OCI-LY7 (cell line): ENCODE results near the gene PIP. TPM values are rescaled to one million over a fixed set of nuclear protein-coding genes. Genes with fewer than 3 reads are reported as not detected.
"Not testable (repeated sequence)": the region's sequence is repeated elsewhere in the genome, so short reads cannot be mapped to it uniquely, and the experiment has no call there.

Experiments used
- BruUV-seq: library from RNA; stranded (reverse); fragments of 400-500 nt; replicated peaks from 2 replicates; lab custom pipeline; 2021; lab: Mats Ljungman, UMichigan
- CTCF ChIA-PET: fragments of 300-600 bp; sonication (Branson Sonifier 250); formaldehyde crosslinking; loops from one replicate; lab custom pipeline; 2022; ENCODE audit warnings: antibody characterized with exemption; ENCODE audit not compliant: unreplicated experiment; lab: Charles Lee
- POLR2A ChIA-PET: fragments of 300-600 bp; sonication (Branson Sonifier 250); formaldehyde crosslinking; loops from one replicate; lab custom pipeline; 2022; ENCODE audit warnings: antibody characterized with exemption; lab: Charles Lee
- DNase-seq: peaks from one replicate; pipeline ENCODE4 v3.0.0-alpha.2; 2015; ENCODE audit warnings: low spot score
- H2AFZ ChIP-seq: fragments of 200-600 bp; sonication (generic), shearing (Covaris generic); 2 replicates; pipeline ENCODE4 v1.6.1; 2014; ENCODE audit warnings: mild to moderate bottlenecking, antibody characterized with exemption, low read length, moderate library complexity
- H3K27ac ChIP-seq: fragments of 200-600 bp; sonication (generic); 2 replicates; pipeline ENCODE4 v1.5.1; 2014; ENCODE audit warnings: mixed run types, low read depth, mild to moderate bottlenecking, moderate library complexity, low read length, inconsistent platforms; ENCODE audit not compliant: poor library complexity, severe bottlenecking
- H3K36me3 ChIP-seq: fragments of 200-600 bp; sonication (generic); 2 replicates; pipeline ENCODE4 v1.6.1; 2014; ENCODE audit warnings: mild to moderate bottlenecking, antibody characterized with exemption, low read length, moderate library complexity, mixed read lengths; ENCODE audit not compliant: insufficient read depth
- H3K4me1 ChIP-seq: fragments of 200-600 bp; sonication (generic); 2 replicates; pipeline ENCODE4 v1.5.1; 2014; ENCODE audit warnings: mild to moderate bottlenecking, low read length; ENCODE audit not compliant: insufficient read depth, poor library complexity, severe bottlenecking
- H3K4me2 ChIP-seq: fragments of 200-600 bp; sonication (generic); 2 replicates; pipeline ENCODE4 v1.6.1; 2014; ENCODE audit warnings: mild to moderate bottlenecking, low read length
- H3K4me3 ChIP-seq: fragments of 200-600 bp; sonication (generic); 2 replicates; pipeline ENCODE4 v1.5.1; 2014; ENCODE audit warnings: mild to moderate bottlenecking, low read depth, low read length; ENCODE audit not compliant: poor library complexity, severe bottlenecking
- H3K79me2 ChIP-seq: fragments of 200-600 bp; sonication (generic); 2 replicates; pipeline ENCODE4 v1.6.1; 2016; ENCODE audit warnings: low read depth, mild to moderate bottlenecking, low read length, moderate library complexity, mixed read lengths; ENCODE audit not compliant: insufficient read depth
- H3K9me2 ChIP-seq: fragments of 200-600 bp; sonication (generic); 2 replicates; pipeline ENCODE4 v1.6.1; 2016; ENCODE audit warnings: mild to moderate bottlenecking, low read length, mixed read lengths; ENCODE audit not compliant: insufficient read depth
- H3K9me3 ChIP-seq: fragments of 200-600 bp; sonication (generic); 2 replicates; pipeline ENCODE4 v1.6.1; 2014; ENCODE audit warnings: mild to moderate bottlenecking, mixed run types, low read length, mixed read lengths
- H4K20me1 ChIP-seq: fragments of 200-600 bp; sonication (generic); 2 replicates; pipeline ENCODE4 v1.6.1; 2014; ENCODE audit warnings: mild to moderate bottlenecking, antibody characterized with exemption, low read length, moderate library complexity, mixed read lengths; ENCODE audit not compliant: insufficient read depth
- EZH2phosphoT487 ChIP-seq: fragments of 200-600 bp; sonication (generic); IDR thresholded peaks from 2 replicates; pipeline ENCODE4 v1.6.1; 2018; ENCODE audit warnings: low read depth, borderline replicate concordance, mild to moderate bottlenecking, mixed run types, antibody characterized with exemption, low read length, moderate library complexity, mixed read lengths
- intact Hi-C: fragments of 100-400 bp; cut with micrococcal nuclease; formaldehyde crosslinking; loops from one replicate; pipeline ENCODE4 v1.10.0; 2022; ENCODE audit not compliant: unreplicated experiment
- total RNA-seq, 2 experiments: library from RNA; depleted of rRNA in 1 of 2; stranded (reverse); fragments of >200 nt in 1 of 2; shearing (Covaris generic) in 1 of 2; gene quantifications; 2 replicates each; pipeline ENCODE4 v1.2.3, GENCODE V29; 2014 to 2022
- TF ChIP-seq, protein P1 (sequence below): fragments of 200-600 bp; sonication (generic); conservative IDR thresholded peaks from 2 replicates; pipeline ENCODE4 v1.5.1; 2014; ENCODE audit warnings: mild to moderate bottlenecking, antibody characterized with exemption, low read length, moderate library complexity, mixed read lengths

Gene PIP
- total RNA-seq, 2 experiments from 2014 or later: not detected

DNA sequence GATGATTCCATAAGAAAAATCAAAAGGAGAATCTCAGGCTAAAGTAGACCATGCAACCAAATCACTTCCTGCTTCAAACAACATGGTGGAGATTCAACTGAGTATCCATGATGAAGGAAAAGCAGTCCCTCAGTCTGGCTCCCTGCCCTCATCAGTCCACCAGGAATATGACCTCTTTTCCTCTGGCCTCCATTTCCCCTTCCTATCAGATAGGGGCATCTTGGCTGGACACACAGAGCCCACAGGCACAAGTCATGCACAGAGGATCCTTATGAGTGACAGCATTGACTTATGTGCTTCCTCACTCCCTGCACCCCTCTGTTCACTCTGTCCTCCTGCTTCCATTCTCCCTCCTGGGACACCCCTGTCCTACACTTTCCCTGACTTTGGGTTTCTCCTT is 16.8 kb downstream of the PIP start:
- Histone ChIP-seq H3K27ac (no peak overlapping the region), H3K9me2 (no peaks in the 10 kb centered on the region), H3K4me2 (no peak overlapping the region), H3K36me3 (no peaks in the 10 kb centered on the region), H3K4me3 (no peak overlapping the region), H3K4me1 (no peaks in the 10 kb centered on the region), H3K9me3 (no peaks in the 10 kb centered on the region), H4K20me1 (no peaks in the 10 kb centered on the region), H2AFZ (no peak overlapping the region), H3K79me2 (no peaks in the 10 kb centered on the region)
- ChIA-PET POLR2A (no interaction called here), CTCF (no interaction called here)
- no peak for TF ChIP-seq EZH2phosphoT487
- TF ChIP-seq, protein P1, sequence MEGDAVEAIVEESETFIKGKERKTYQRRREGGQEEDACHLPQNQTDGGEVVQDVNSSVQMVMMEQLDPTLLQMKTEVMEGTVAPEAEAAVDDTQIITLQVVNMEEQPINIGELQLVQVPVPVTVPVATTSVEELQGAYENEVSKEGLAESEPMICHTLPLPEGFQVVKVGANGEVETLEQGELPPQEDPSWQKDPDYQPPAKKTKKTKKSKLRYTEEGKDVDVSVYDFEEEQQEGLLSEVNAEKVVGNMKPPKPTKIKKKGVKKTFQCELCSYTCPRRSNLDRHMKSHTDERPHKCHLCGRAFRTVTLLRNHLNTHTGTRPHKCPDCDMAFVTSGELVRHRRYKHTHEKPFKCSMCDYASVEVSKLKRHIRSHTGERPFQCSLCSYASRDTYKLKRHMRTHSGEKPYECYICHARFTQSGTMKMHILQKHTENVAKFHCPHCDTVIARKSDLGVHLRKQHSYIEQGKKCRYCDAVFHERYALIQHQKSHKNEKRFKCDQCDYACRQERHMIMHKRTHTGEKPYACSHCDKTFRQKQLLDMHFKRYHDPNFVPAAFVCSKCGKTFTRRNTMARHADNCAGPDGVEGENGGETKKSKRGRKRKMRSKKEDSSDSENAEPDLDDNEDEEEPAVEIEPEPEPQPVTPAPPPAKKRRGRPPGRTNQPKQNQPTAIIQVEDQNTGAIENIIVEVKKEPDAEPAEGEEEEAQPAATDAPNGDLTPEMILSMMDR: no peak
- intact Hi-C loops: no loop called here
- no peak for DNase-seq
- BruUV-seq: no TSS peak

DNA sequence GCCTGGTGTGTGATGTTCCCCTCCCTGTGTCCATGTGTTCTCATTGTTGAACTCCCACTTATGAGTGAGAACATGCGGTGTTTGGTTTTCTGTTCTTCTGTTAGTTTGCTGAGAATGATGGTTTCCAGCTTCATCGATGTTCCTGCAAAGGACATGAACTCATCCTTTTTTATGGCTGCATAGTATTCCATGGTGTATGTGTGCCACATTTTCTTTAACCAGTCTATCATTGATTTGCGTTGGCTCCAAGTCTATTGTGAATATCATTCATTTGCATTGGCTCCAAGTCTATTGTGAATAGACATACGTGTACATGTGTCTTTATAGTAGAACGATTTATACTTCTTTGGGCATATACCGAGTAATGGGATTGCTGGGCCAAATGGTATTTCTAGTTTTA is 18.8 kb downstream of the PIP start:
- H2AFZ ChIP-seq, H3K4me3 ChIP-seq, H3K9me3 ChIP-seq, H3K4me1 ChIP-seq, BruUV-seq, POLR2A ChIA-PET, DNase-seq, H4K20me1 ChIP-seq, H3K79me2 ChIP-seq, H3K4me2 ChIP-seq, H3K36me3 ChIP-seq, H3K27ac ChIP-seq, intact Hi-C loops, H3K9me2 ChIP-seq: not testable (repeated sequence)
- CTCF ChIA-PET: interaction anchor here (0.6 kb wide), 2 partner anchors 32 to 785 kb away, joined by 6 to 7 read pairs; no protein-coding TSS in a partner anchor

- H3K27ac ChIP-seq, intact Hi-C loops, BruUV-seq, H4K20me1 ChIP-seq, POLR2A ChIA-PET, H3K9me2 ChIP-seq, DNase-seq, H3K4me3 ChIP-seq, H3K4me2 ChIP-seq, H3K79me2 ChIP-seq, H3K36me3 ChIP-seq, H2AFZ ChIP-seq, H3K9me3 ChIP-seq, H3K4me1 ChIP-seq, CTCF ChIA-PET: not testable (repeated sequence)
These were observed 26.7 kb downstream of the PIP start for GRCh38 chr7:143158617-143159016.

DNA sequence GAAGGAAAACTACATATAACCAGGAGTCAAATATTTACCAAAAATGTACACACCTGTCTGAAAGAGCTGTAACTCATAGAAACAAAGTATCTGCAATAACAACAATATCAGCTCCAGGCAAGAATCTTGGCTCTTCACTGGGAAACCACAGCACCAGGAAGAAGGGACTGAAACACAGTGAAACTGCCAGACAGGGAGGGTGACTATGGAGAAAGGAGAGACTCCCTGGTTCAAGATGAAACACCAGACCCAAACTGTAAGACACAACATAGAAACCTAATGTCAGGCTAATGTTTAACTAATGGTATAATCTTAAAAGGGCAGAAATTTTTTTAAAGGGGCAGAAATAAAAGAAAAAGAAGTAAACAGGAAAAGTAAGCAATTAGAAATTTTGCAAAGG is 39.8 kb downstream of the PIP start:
- Histone ChIP-seq H3K9me2 (no peaks in the 10 kb centered on the region), H4K20me1 (no peaks in the 10 kb centered on the region), H3K79me2 (no peaks in the 10 kb centered on the region), H3K36me3 (no peaks in the 10 kb centered on the region), H2AFZ (no peak overlapping the region), H3K27ac (no peak overlapping the region), H3K4me2 (no peak overlapping the region), H3K4me1 (no peaks in the 10 kb centered on the region), H3K9me3 (no peaks in the 10 kb centered on the region), H3K4me3 (no peak overlapping the region)
- DNase-seq: no peak
- ChIA-PET CTCF (no interaction called here), POLR2A (no interaction called here)
- TF ChIP-seq EZH2phosphoT487: no peak
- TF ChIP-seq, protein P1: no peak
- BruUV-seq: no TSS peak
- intact Hi-C loops: no loop called here
